ENCODE measurements around the gene LSMEM2. TPM values are rescaled to one million over a fixed set of nuclear protein-coding genes. Genes with fewer than 3 reads are reported as not detected.
A peak's percentile ranks its signal among the peaks of the same experiment; 100 is the strongest.

LSMEM2 gene
- total and polyA plus RNA-seq, 2 experiments from 2014 or later: 0.59 to 0.86 TPM

DNA sequence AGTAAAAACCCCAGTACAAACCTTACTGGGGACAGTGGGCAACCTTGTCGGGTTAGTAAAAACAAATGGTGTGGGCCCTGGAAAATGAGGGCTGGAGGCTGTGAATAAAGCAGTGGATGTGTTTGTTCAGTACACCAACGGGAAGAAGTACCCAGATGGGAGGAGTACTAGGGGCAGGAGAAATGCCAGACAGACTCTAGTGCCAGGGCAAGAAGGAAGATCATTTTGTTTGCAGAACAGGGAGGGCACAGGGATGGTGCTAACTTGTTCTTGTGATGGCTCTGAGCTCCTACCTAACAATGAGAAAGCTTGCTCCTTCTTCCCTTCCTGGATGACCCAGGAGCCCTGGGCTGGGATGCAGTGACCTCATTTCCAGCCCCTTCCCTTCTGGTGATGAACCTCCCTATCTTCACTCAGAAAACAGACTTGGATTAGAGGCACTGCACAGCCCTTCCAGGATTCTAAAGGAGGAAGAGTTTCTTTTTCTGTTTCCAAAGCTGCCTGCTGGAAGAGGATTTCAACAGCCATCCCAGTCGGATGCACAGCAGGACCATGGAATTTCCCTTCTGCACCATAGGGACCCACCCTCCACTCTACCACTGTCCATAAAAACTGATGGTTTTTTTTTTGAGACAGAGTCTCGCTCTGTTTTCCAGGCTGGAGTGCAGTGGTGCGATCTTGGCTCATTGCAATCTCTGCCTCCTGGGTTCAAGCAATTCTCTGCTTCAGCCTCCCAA lies 55.6 kb downstream of the LSMEM2 start:
- Mint-ChIP-seq H3K27ac (no peak overlapping the region), H3K36me3 (ENCODE audit: low read depth) (peaks cover 26% of the 10 kb centered on the region), H3K9me3 (peaks cover under 1% of the 10 kb centered on the region; the same call in 1 of the 3 replicates), H3K27me3 (ENCODE audit: insufficient read depth, low read depth, poor library complexity) (peaks cover 27% of the 10 kb centered on the region), H3K4me1 (peaks cover 27% of the 10 kb centered on the region), H3K4me3 (0 out of 3 replicates have a peak overlapping the region, but pooled peaks have one; percentile 14)
- Histone ChIP-seq H3K27me3 (ENCODE audit: insufficient read depth) (peaks cover 15% of the 10 kb centered on the region), H3F3A (replicated peaks; ENCODE audit: low read depth) (peaks cover 31% of the 10 kb centered on the region), H3K36me3 (ENCODE audit: insufficient read depth) (peaks cover 8% of the 10 kb centered on the region), H3K79me2 (replicated peaks; ENCODE audit: insufficient read depth) (peaks cover 36% of the 10 kb centered on the region), H4K20me1 (replicated peaks; ENCODE audit: insufficient read depth) (peaks cover 17% of the 10 kb centered on the region), H3K9me2 (ENCODE audit: insufficient read depth) (no peaks in the 10 kb centered on the region), H2AFZ (no peak overlapping the region), H3K27ac (ENCODE audit: low read depth) (no peak overlapping the region), H3K4me1 (ENCODE audit: insufficient read depth) (peaks cover 16% of the 10 kb centered on the region), H3K4me2 (no peak overlapping the region), H3K4me3 (no peak overlapping the region)
- ATAC-seq (no peak), DNase-seq (ENCODE audit: low spot score) (no peak)
- TF ChIP-seq JUNB (IDR thresholded peaks at IDR 0.05; ENCODE audit: unreplicated experiment) (no peak), ZNF114 (CRISPR knock-in tag; IDR thresholded peaks at IDR 0.05) (no peak), POLR2AphosphoS5 (IDR thresholded peaks at IDR 0.05; ENCODE audit: low read depth) (no peak), EZH2phosphoT487 (IDR thresholded peaks at IDR 0.05; ENCODE audit: unreplicated experiment) (no peak), NANOG (IDR thresholded peaks at IDR 0.05; ENCODE audit: borderline replicate concordance) (no peak), EZH2 (IDR thresholded peaks at IDR 0.05; ENCODE audit: low read depth, unreplicated experiment) (no peak)
- TF ChIP-seq, protein P1, sequence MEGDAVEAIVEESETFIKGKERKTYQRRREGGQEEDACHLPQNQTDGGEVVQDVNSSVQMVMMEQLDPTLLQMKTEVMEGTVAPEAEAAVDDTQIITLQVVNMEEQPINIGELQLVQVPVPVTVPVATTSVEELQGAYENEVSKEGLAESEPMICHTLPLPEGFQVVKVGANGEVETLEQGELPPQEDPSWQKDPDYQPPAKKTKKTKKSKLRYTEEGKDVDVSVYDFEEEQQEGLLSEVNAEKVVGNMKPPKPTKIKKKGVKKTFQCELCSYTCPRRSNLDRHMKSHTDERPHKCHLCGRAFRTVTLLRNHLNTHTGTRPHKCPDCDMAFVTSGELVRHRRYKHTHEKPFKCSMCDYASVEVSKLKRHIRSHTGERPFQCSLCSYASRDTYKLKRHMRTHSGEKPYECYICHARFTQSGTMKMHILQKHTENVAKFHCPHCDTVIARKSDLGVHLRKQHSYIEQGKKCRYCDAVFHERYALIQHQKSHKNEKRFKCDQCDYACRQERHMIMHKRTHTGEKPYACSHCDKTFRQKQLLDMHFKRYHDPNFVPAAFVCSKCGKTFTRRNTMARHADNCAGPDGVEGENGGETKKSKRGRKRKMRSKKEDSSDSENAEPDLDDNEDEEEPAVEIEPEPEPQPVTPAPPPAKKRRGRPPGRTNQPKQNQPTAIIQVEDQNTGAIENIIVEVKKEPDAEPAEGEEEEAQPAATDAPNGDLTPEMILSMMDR (conservative IDR thresholded peaks at IDR 0.05; ENCODE audit: low read depth in 2 of 2): no peak

DNA sequence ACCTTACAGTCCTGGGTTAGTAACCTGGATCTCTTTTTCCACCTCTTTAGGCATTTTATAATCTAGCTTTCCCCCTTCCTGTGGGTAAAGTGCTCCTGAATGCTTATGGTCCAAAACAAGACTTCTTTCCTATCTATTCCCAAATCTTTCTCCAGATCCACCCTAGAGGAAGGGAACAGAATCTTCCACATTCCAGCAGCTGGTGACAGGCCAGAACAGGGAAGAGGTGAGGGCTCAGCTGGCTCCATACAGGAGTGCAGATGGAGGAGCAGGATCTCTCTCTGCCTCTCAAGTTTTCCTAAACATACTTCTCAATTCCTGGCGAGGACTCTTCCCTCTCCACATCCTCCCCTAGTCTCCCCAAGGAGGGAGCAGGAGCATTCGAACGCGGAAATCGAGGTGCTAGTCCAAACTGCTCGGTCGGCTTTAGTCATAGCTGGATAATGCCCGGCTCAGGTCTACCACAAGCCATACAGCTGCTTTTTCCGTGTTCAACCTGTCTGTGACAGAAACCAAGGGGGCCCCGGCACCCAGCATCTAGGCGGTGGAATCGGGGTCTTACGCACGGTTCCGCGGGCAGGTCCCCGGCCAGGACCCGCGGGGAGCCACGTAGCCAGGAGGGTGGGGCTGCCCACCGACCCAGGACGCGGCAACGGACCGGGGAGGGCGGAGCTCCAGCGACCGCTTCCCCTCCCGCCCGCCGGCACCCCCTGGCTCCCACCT lies 57.7 kb downstream of the LSMEM2 start:
- Histone ChIP-seq H2AFZ (peak overlapping the region; percentile 91; the same call in 1 of the 2 replicates), H3K4me3 (peak overlapping the region; percentile 97), H3K79me2 (replicated peaks; ENCODE audit: insufficient read depth) (peaks cover 36% of the 10 kb centered on the region), H3F3A (replicated peaks; ENCODE audit: low read depth) (peaks cover 37% of the 10 kb centered on the region), H3K36me3 (ENCODE audit: insufficient read depth) (0 out of 2 replicates have a peak, but pooled peaks cover 4% of the 10 kb centered on the region), H3K4me1 (ENCODE audit: insufficient read depth) (peaks cover 24% of the 10 kb centered on the region), H3K9me2 (ENCODE audit: insufficient read depth) (no peaks in the 10 kb centered on the region), H4K20me1 (replicated peaks; ENCODE audit: insufficient read depth) (peaks cover 17% of the 10 kb centered on the region), H3K27ac (ENCODE audit: low read depth) (peak overlapping the region; percentile 87), H3K4me2 (peak overlapping the region; percentile 90), H3K27me3 (ENCODE audit: insufficient read depth) (peaks cover 36% of the 10 kb centered on the region)
- ATAC-seq (peak; percentile 4), DNase-seq (ENCODE audit: low spot score) (peak; percentile 41)
- TF ChIP-seq, protein P1 (conservative IDR thresholded peaks at IDR 0.05; ENCODE audit: low read depth in 2 of 2): 0 out of 4 replicates have a peak, but pooled peaks of 1 of the 2 experiments have one; percentile 10
- no peak for TF ChIP-seq JUNB (IDR thresholded peaks at IDR 0.05; ENCODE audit: unreplicated experiment)
- peaks cover 34% of the 10 kb centered on the region for H3K4me1 Mint-ChIP-seq
- peak overlapping the region; percentile 90 for H3K4me3 Mint-ChIP-seq
- peak overlapping the region; percentile 65 for H3K27ac Mint-ChIP-seq
- peaks cover 44% of the 10 kb centered on the region for H3K27me3 Mint-ChIP-seq (ENCODE audit: insufficient read depth, low read depth, poor library complexity)
- peaks cover 6% of the 10 kb centered on the region for H3K36me3 Mint-ChIP-seq (ENCODE audit: low read depth)
- H3K9me3 Mint-ChIP-seq: peaks cover 3% of the 10 kb centered on the region; the same call in 1 of the 3 replicates

All from GM23338 (cell line).